ENCODE data around the gene TSEN34.
A peak's percentile ranks its signal among the peaks of the same experiment; 100 is the strongest.
"Not testable (repeated sequence)": the region's sequence is repeated elsewhere in the genome, so short reads cannot be mapped to it uniquely, and the experiment has no call there.

TSEN34 gene

GRCh38 chr19:54188215-54188871 is 2.8 kb upstream of the TSEN34 start:
- no peak overlapping the region for H3K27ac ChIP-seq (ENCODE audit: insufficient read depth, low read depth, low read length, poor library complexity, severe bottlenecking)
- H3K27me3 ChIP-seq (ENCODE audit: control insufficient read depth, insufficient read depth, low read length, poor library complexity, severe bottlenecking) = no peaks in the 10 kb centered on the region
- no peaks in the 10 kb centered on the region for H3K9me3 ChIP-seq (ENCODE audit: control insufficient read depth, low read length)
- peak overlapping the region; percentile 83 for H3K4me3 ChIP-seq (ENCODE audit: insufficient read depth, low read depth, low read length)
- H3K4me1 ChIP-seq (ENCODE audit: control insufficient read depth, insufficient read depth, low read length) = peaks cover 9% of the 10 kb centered on the region
- WGBS, 2 experiments = 32% methylated on average over 12 of the region's 12 CpGs
- peaks cover 18% of the 10 kb centered on the region for H3K36me3 ChIP-seq (ENCODE audit: control insufficient read depth, insufficient read depth, low read length)

- H3K27me3 ChIP-seq (ENCODE audit: control insufficient read depth, insufficient read depth, low read length, poor library complexity, severe bottlenecking) = no peaks in the 10 kb centered on the region
- H3K4me1 ChIP-seq (ENCODE audit: control insufficient read depth, insufficient read depth, low read length) = peaks cover 9% of the 10 kb centered on the region
- H3K27ac ChIP-seq (ENCODE audit: insufficient read depth, low read depth, low read length, poor library complexity, severe bottlenecking) = peak within 1 kb of the TSS; percentile 99
- peak within 1 kb of the TSS; percentile 83 for H3K4me3 ChIP-seq (ENCODE audit: insufficient read depth, low read depth, low read length)
- 0% methylated on average over 64 of the region's 64 CpGs for WGBS, 2 experiments
- peaks cover 19% of the 10 kb centered on the region for H3K36me3 ChIP-seq (ENCODE audit: control insufficient read depth, insufficient read depth, low read length)
- H3K9me3 ChIP-seq (ENCODE audit: control insufficient read depth, low read length) = no peaks in the 10 kb centered on the region
Measured at GRCh38 chr19:54189145-54189734, 1.9 kb upstream of the TSEN34 start, which contains the start of gene MBOAT7. Gene MBOAT7 (minus strand): TSS chr19:54189580. CDS start chr19:54188508, 1,072 bp downstream.

- Histone ChIP-seq H3K36me3 (ENCODE audit: control insufficient read depth, insufficient read depth, low read length) (peaks cover 25% of the 10 kb centered on the region), H3K4me1 (ENCODE audit: control insufficient read depth, insufficient read depth, low read length) (peaks cover 9% of the 10 kb centered on the region), H3K9me3 (ENCODE audit: control insufficient read depth, low read length) (no peaks in the 10 kb centered on the region), H3K4me3 (ENCODE audit: insufficient read depth, low read depth, low read length) (peak overlapping the region; percentile 83), H3K27me3 (ENCODE audit: control insufficient read depth, insufficient read depth, low read length, poor library complexity, severe bottlenecking) (no peaks in the 10 kb centered on the region), H3K27ac (ENCODE audit: insufficient read depth, low read depth, low read length, poor library complexity, severe bottlenecking) (peak overlapping the region; percentile 99)
- WGBS, 2 experiments = 0% methylated on average over 65 of the region's 65 CpGs
Measured at GRCh38 chr19:54189735-54190502, 1.2 kb upstream of the TSEN34 start.

- Histone ChIP-seq H3K9me3 (ENCODE audit: control insufficient read depth, low read length) (no peaks in the 10 kb centered on the region), H3K27me3 (ENCODE audit: control insufficient read depth, insufficient read depth, low read length, poor library complexity, severe bottlenecking) (no peaks in the 10 kb centered on the region), H3K4me3 (ENCODE audit: insufficient read depth, low read depth, low read length) (peak overlapping the region; percentile 78), H3K36me3 (ENCODE audit: control insufficient read depth, insufficient read depth, low read length) (peaks cover 25% of the 10 kb centered on the region), H3K4me1 (ENCODE audit: control insufficient read depth, insufficient read depth, low read length) (peaks cover 9% of the 10 kb centered on the region), H3K27ac (ENCODE audit: insufficient read depth, low read depth, low read length, poor library complexity, severe bottlenecking) (peak overlapping the region; percentile 99)
- WGBS, 2 experiments = 0 to 1% methylated on average over 56 of the region's 56 CpGs
Measured at GRCh38 chr19:54190503-54191010, 551 bp upstream of the TSEN34 start.

GRCh38 chr19:54191811-54192453 is 824 bp downstream of the TSEN34 start:
- WGBS, 2 experiments = 71 to 72% methylated on average over 19 of the region's 19 CpGs
- Histone ChIP-seq H3K27me3 (ENCODE audit: control insufficient read depth, insufficient read depth, low read length, poor library complexity, severe bottlenecking) (no peaks in the 10 kb centered on the region), H3K4me1 (ENCODE audit: control insufficient read depth, insufficient read depth, low read length) (peaks cover 9% of the 10 kb centered on the region), H3K9me3 (ENCODE audit: control insufficient read depth, low read length) (no peaks in the 10 kb centered on the region), H3K4me3 (ENCODE audit: insufficient read depth, low read depth, low read length) (peak overlapping the region; percentile 78), H3K27ac (ENCODE audit: insufficient read depth, low read depth, low read length, poor library complexity, severe bottlenecking) (peak overlapping the region; percentile 99), H3K36me3 (ENCODE audit: control insufficient read depth, insufficient read depth, low read length) (peaks cover 18% of the 10 kb centered on the region)

GRCh38 chr19:54193011-54193410 is 1.9 kb downstream of the TSEN34 start:
- H3K4me3 ChIP-seq (ENCODE audit: insufficient read depth, low read depth, low read length) = no peak overlapping the region
- no peaks in the 10 kb centered on the region for H3K27me3 ChIP-seq (ENCODE audit: control insufficient read depth, insufficient read depth, low read length, poor library complexity, severe bottlenecking)
- H3K36me3 ChIP-seq (ENCODE audit: control insufficient read depth, insufficient read depth, low read length) = peaks cover 18% of the 10 kb centered on the region
- no peak overlapping the region for H3K27ac ChIP-seq (ENCODE audit: insufficient read depth, low read depth, low read length, poor library complexity, severe bottlenecking)
- peaks cover 9% of the 10 kb centered on the region for H3K4me1 ChIP-seq (ENCODE audit: control insufficient read depth, insufficient read depth, low read length)
- 94 to 96% methylated on average over 11 of the region's 11 CpGs for WGBS, 2 experiments
- H3K9me3 ChIP-seq (ENCODE audit: control insufficient read depth, low read length) = no peaks in the 10 kb centered on the region

- peaks cover 18% of the 10 kb centered on the region for H3K36me3 ChIP-seq (ENCODE audit: control insufficient read depth, insufficient read depth, low read length)
- not testable (repeated sequence) for H3K9me3 ChIP-seq (ENCODE audit: control insufficient read depth, low read length); H3K27ac ChIP-seq (ENCODE audit: insufficient read depth, low read depth, low read length, poor library complexity, severe bottlenecking); H3K4me1 ChIP-seq (ENCODE audit: control insufficient read depth, insufficient read depth, low read length); H3K4me3 ChIP-seq (ENCODE audit: insufficient read depth, low read depth, low read length); H3K27me3 ChIP-seq (ENCODE audit: control insufficient read depth, insufficient read depth, low read length, poor library complexity, severe bottlenecking)
- 91 to 93% methylated on average over 12 of the region's 12 CpGs for WGBS, 2 experiments
Measured at GRCh38 chr19:54194463-54194862, 3.4 kb downstream of the TSEN34 start.

- Histone ChIP-seq H3K27me3 (ENCODE audit: control insufficient read depth, insufficient read depth, low read length, poor library complexity, severe bottlenecking) (no peaks in the 10 kb centered on the region), H3K9me3 (ENCODE audit: control insufficient read depth, low read length) (no peaks in the 10 kb centered on the region), H3K36me3 (ENCODE audit: control insufficient read depth, insufficient read depth, low read length) (peaks cover 22% of the 10 kb centered on the region), H3K27ac (ENCODE audit: insufficient read depth, low read depth, low read length, poor library complexity, severe bottlenecking) (no peak overlapping the region), H3K4me1 (ENCODE audit: control insufficient read depth, insufficient read depth, low read length) (peaks cover 12% of the 10 kb centered on the region), H3K4me3 (ENCODE audit: insufficient read depth, low read depth, low read length) (no peak overlapping the region)
- WGBS, 2 experiments = 93 to 96% methylated on average over 7 of the region's 7 CpGs
Measured at GRCh38 chr19:54196536-54196935, 5.4 kb downstream of the TSEN34 start.

GRCh38 chr19:54197121-54197520 is 6.0 kb downstream of the TSEN34 start:
- peaks cover 14% of the 10 kb centered on the region for H3K4me1 ChIP-seq (ENCODE audit: control insufficient read depth, insufficient read depth, low read length)
- H3K4me3 ChIP-seq (ENCODE audit: insufficient read depth, low read depth, low read length) = no peak overlapping the region
- no peak overlapping the region for H3K27ac ChIP-seq (ENCODE audit: insufficient read depth, low read depth, low read length, poor library complexity, severe bottlenecking)
- H3K27me3 ChIP-seq (ENCODE audit: control insufficient read depth, insufficient read depth, low read length, poor library complexity, severe bottlenecking) = no peaks in the 10 kb centered on the region
- H3K36me3 ChIP-seq (ENCODE audit: control insufficient read depth, insufficient read depth, low read length) = peaks cover 28% of the 10 kb centered on the region
- WGBS, 2 experiments = 94 to 99% methylated on average over 3 of the region's 3 CpGs
- no peaks in the 10 kb centered on the region for H3K9me3 ChIP-seq (ENCODE audit: control insufficient read depth, low read length)

All from ectodermal cell (in vitro differentiated cells).